Mesendoderm (in vitro differentiated cells): Measurements from ENCODE around the gene NOX3.

ENCODE experiments used
- DNase-seq: peaks from one replicate; pipeline ENCODE4 v3.0.0; 2013
- H2AK5ac ChIP-seq: 2 replicates; pipeline ENCODE4 v1.6.1; 2013; ENCODE audit warnings: low read length, inconsistent platforms
- H2BK120ac ChIP-seq: 2 replicates; pipeline ENCODE4 v1.6.1; 2013; ENCODE audit warnings: low read depth, mild to moderate bottlenecking, low read length, moderate library complexity, mixed read lengths
- H2BK15ac ChIP-seq: replicated peaks from 2 replicates; pipeline ENCODE4 v1.6.1; 2013; ENCODE audit warnings: low read depth, mild to moderate bottlenecking, moderate library complexity
- H2BK5ac ChIP-seq: 2 replicates; pipeline ENCODE4 v1.6.1; 2013; ENCODE audit warnings: low read length, inconsistent platforms
- H3K18ac ChIP-seq: 2 replicates; pipeline ENCODE4 v1.6.1; 2013; ENCODE audit warnings: mild to moderate bottlenecking, low read length, mixed read lengths
- H3K23ac ChIP-seq: one replicate; pipeline ENCODE4 v1.6.1; 2013; ENCODE audit warnings: low read length
- H3K27ac ChIP-seq: 2 replicates; pipeline ENCODE4 v1.5.1; 2013; ENCODE audit warnings: low read depth, mild to moderate bottlenecking, inconsistent platforms, low read length, moderate library complexity
- H3K27me3 ChIP-seq: 2 replicates; pipeline ENCODE4 v1.6.1; 2013; ENCODE audit warnings: low read length, control low read depth, mild to moderate bottlenecking, inconsistent platforms; ENCODE audit not compliant: insufficient read depth, poor library complexity
- H3K36me3 ChIP-seq: 2 replicates; pipeline ENCODE4 v1.6.1; 2013; ENCODE audit warnings: low read length, inconsistent platforms; ENCODE audit not compliant: control insufficient read depth, insufficient read depth
- H3K4ac ChIP-seq: one replicate; pipeline ENCODE4 v1.6.1; 2013; ENCODE audit warnings: low read depth, mild to moderate bottlenecking, low read length, moderate library complexity
- H3K4me1 ChIP-seq: 2 replicates; pipeline ENCODE4 v1.6.1; 2013; ENCODE audit warnings: low read depth, low read length, inconsistent platforms; ENCODE audit not compliant: control insufficient read depth
- H3K4me2 ChIP-seq: 2 replicates; pipeline ENCODE4 v1.6.1; 2013; ENCODE audit warnings: low read length
- H3K4me3 ChIP-seq: 2 replicates; pipeline ENCODE4 v1.5.1; 2013; ENCODE audit warnings: mild to moderate bottlenecking, low read length
- H3K56ac ChIP-seq: one replicate; pipeline ENCODE4 v1.6.1; 2013; ENCODE audit warnings: low read length
- H3K79me1 ChIP-seq: 2 replicates; pipeline ENCODE4 v1.6.1; 2013; ENCODE audit warnings: low read length, inconsistent platforms
- H3K79me2 ChIP-seq: 2 replicates; pipeline ENCODE4 v1.6.1; 2013; ENCODE audit warnings: mild to moderate bottlenecking, low read length; ENCODE audit not compliant: control insufficient read depth, insufficient read depth
- H3K9ac ChIP-seq: 2 replicates; pipeline ENCODE4 v1.6.1; 2013; ENCODE audit warnings: low read length, inconsistent platforms
- H4K5ac ChIP-seq: one replicate; pipeline ENCODE4 v1.6.1; 2013; ENCODE audit warnings: low read length
- H4K8ac ChIP-seq: one replicate; pipeline ENCODE4 v1.6.1; 2013; ENCODE audit warnings: low read depth, mild to moderate bottlenecking, control low read depth, low read length, moderate library complexity
- WGBS: extraction: QIAGEN DNeasy Blood & Tissue Kit; methylation state at CpG from one replicate; pipeline ENCODE4 v1.1.7; 2013; ENCODE audit warnings: low lambda C conversion rate, missing lambda C conversion rate; ENCODE audit not compliant: insufficient coverage; ENCODE audit errors: extremely low coverage; 5-methylcytosine and 5-hydroxymethylcytosine counted together

The NOX3 gene

GRCh38 chr6:155426408-155426945 is 29.2 kb downstream of the NOX3 start:
- H3K27me3 ChIP-seq, result no peaks in the 10 kb centered on the region
- H2AK5ac ChIP-seq, result no peak overlapping the region
- no peak overlapping the region for H3K18ac ChIP-seq
- no peak overlapping the region for H3K23ac ChIP-seq
- H3K9ac ChIP-seq, result no peak overlapping the region
- H3K36me3 ChIP-seq, result no peaks in the 10 kb centered on the region
- no peak overlapping the region for H4K8ac ChIP-seq
- no peak for DNase-seq
- H3K4me3 ChIP-seq, result no peak overlapping the region
- no peak overlapping the region for H4K5ac ChIP-seq
- H3K79me1 ChIP-seq, result no peaks in the 10 kb centered on the region
- H2BK15ac ChIP-seq, result no peak overlapping the region
- no peak overlapping the region for H3K4me2 ChIP-seq
- H3K4me1 ChIP-seq, result no peaks in the 10 kb centered on the region
- no CpG with 5 or more reads among the region's 3 CpGs for WGBS
- H3K79me2 ChIP-seq, result no peaks in the 10 kb centered on the region
- no peak overlapping the region for H3K56ac ChIP-seq
- no peak overlapping the region for H3K27ac ChIP-seq
- no peak overlapping the region for H3K4ac ChIP-seq
- H2BK120ac ChIP-seq, result no peak overlapping the region
- no peak overlapping the region for H2BK5ac ChIP-seq

GRCh38 chr6:155424181-155424580 is 31.5 kb downstream of the NOX3 start:
- Histone ChIP-seq H2BK15ac (no peak overlapping the region), H3K4me1 (no peaks in the 10 kb centered on the region), H3K27me3 (no peaks in the 10 kb centered on the region), H3K56ac (no peak overlapping the region), H3K23ac (no peak overlapping the region), H3K4me3 (no peak overlapping the region), H2BK120ac (no peak overlapping the region), H3K27ac (no peak overlapping the region), H4K5ac (no peak overlapping the region), H3K18ac (no peak overlapping the region), H3K4me2 (no peak overlapping the region), H3K79me2 (no peaks in the 10 kb centered on the region), H2AK5ac (no peak overlapping the region), H3K36me3 (no peaks in the 10 kb centered on the region), H3K79me1 (no peaks in the 10 kb centered on the region), H4K8ac (no peak overlapping the region), H3K4ac (no peak overlapping the region), H3K9ac (no peak overlapping the region), H2BK5ac (no peak overlapping the region)
- DNase-seq, result no peak
- no CpG with 5 or more reads among the region's 2 CpGs for WGBS

- Histone ChIP-seq H3K79me2 (no peaks in the 10 kb centered on the region), H2BK5ac (no peak overlapping the region), H3K18ac (no peak overlapping the region), H3K4me2 (no peak overlapping the region), H3K23ac (no peak overlapping the region), H2AK5ac (no peak overlapping the region), H3K79me1 (no peaks in the 10 kb centered on the region), H4K8ac (no peak overlapping the region), H4K5ac (no peak overlapping the region), H3K4me3 (no peak overlapping the region), H3K36me3 (no peaks in the 10 kb centered on the region), H3K4ac (no peak overlapping the region), H3K27me3 (no peaks in the 10 kb centered on the region), H3K27ac (no peak overlapping the region), H3K56ac (no peak overlapping the region), H2BK120ac (no peak overlapping the region), H3K4me1 (no peaks in the 10 kb centered on the region), H3K9ac (no peak overlapping the region), H2BK15ac (no peak overlapping the region)
- no peak for DNase-seq
- no CpG with 5 or more reads among the region's 10 CpGs for WGBS
These were observed 33.0 kb downstream of the NOX3 start for GRCh38 chr6:155422635-155423034.

DNA sequence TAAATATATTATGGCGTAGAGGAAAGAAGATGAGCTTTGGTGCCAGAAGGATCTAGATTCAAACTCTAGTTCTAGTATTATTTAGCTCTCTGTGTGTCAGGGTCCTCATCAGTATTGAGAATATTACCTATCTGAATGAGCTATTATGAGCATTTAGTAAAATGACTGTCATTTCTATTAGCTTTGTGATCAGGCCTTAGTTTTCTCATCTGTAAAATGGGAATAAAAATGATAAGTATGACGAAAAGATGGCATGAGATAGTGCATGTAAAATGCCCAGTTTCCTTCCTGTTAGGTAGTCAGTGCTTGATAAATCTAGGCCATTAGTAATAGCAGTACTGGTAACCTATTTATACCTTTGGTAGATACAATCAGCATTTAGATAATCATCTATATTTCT is 35.1 kb downstream of the NOX3 start:
- no peak overlapping the region for H3K18ac ChIP-seq
- H3K79me1 ChIP-seq, result no peaks in the 10 kb centered on the region
- H3K4me2 ChIP-seq, result no peak overlapping the region
- no peak overlapping the region for H2BK5ac ChIP-seq
- no peak overlapping the region for H4K8ac ChIP-seq
- H4K5ac ChIP-seq, result no peak overlapping the region
- WGBS, result no CpG with 5 or more reads among the region's 2 CpGs
- H3K36me3 ChIP-seq, result no peaks in the 10 kb centered on the region
- no peaks in the 10 kb centered on the region for H3K27me3 ChIP-seq
- no peak overlapping the region for H3K4me3 ChIP-seq
- H2BK15ac ChIP-seq, result no peak overlapping the region
- DNase-seq, result no peak
- H3K27ac ChIP-seq, result no peak overlapping the region
- H2BK120ac ChIP-seq, result no peak overlapping the region
- no peak overlapping the region for H2AK5ac ChIP-seq
- H3K56ac ChIP-seq, result no peak overlapping the region
- no peak overlapping the region for H3K9ac ChIP-seq
- H3K23ac ChIP-seq, result no peak overlapping the region
- no peaks in the 10 kb centered on the region for H3K79me2 ChIP-seq
- no peaks in the 10 kb centered on the region for H3K4me1 ChIP-seq
- no peak overlapping the region for H3K4ac ChIP-seq

GRCh38 chr6:155419161-155419560 is 36.5 kb downstream of the NOX3 start:
- H3K4ac ChIP-seq, result no peak overlapping the region
- H3K9ac ChIP-seq, result no peak overlapping the region
- H3K79me1 ChIP-seq, result no peaks in the 10 kb centered on the region
- no peak overlapping the region for H3K56ac ChIP-seq
- no peak overlapping the region for H4K8ac ChIP-seq
- H4K5ac ChIP-seq, result no peak overlapping the region
- H3K79me2 ChIP-seq, result no peaks in the 10 kb centered on the region
- H2BK120ac ChIP-seq, result no peak overlapping the region
- H2BK15ac ChIP-seq, result no peak overlapping the region
- no peak overlapping the region for H2AK5ac ChIP-seq
- H3K36me3 ChIP-seq, result no peaks in the 10 kb centered on the region
- no peak overlapping the region for H2BK5ac ChIP-seq
- no peak overlapping the region for H3K27ac ChIP-seq
- H3K4me3 ChIP-seq, result no peak overlapping the region
- no peak overlapping the region for H3K18ac ChIP-seq
- H3K4me2 ChIP-seq, result no peak overlapping the region
- no peaks in the 10 kb centered on the region for H3K4me1 ChIP-seq
- DNase-seq, result no peak
- no CpG with 5 or more reads among the region's 4 CpGs for WGBS
- no peaks in the 10 kb centered on the region for H3K27me3 ChIP-seq
- H3K23ac ChIP-seq, result no peak overlapping the region

- Histone ChIP-seq H3K4me2 (no peak overlapping the region), H2AK5ac (no peak overlapping the region), H3K56ac (no peak overlapping the region), H3K4ac (no peak overlapping the region), H2BK15ac (no peak overlapping the region), H3K23ac (no peak overlapping the region), H3K4me3 (no peak overlapping the region), H4K8ac (no peak overlapping the region), H3K27ac (no peak overlapping the region), H3K4me1 (no peaks in the 10 kb centered on the region), H3K79me2 (no peaks in the 10 kb centered on the region), H3K36me3 (no peaks in the 10 kb centered on the region), H2BK5ac (no peak overlapping the region), H3K79me1 (no peaks in the 10 kb centered on the region), H3K18ac (no peak overlapping the region), H4K5ac (no peak overlapping the region), H3K27me3 (no peaks in the 10 kb centered on the region), H2BK120ac (no peak overlapping the region), H3K9ac (no peak overlapping the region)
- WGBS, result no CpG with 5 or more reads among the region's 9 CpGs
- no peak for DNase-seq
These were observed 37.5 kb downstream of the NOX3 start for GRCh38 chr6:155418017-155418761.
